Erythroblast (primary cell): Measurements from ENCODE around the gene LGR6.

ENCODE experiments used
- GATA1 ChIP-seq: IDR thresholded peaks from 2 replicates; pipeline ENCODE4 v1.6.1; 2011; ENCODE audit warnings: low read depth, mild to moderate bottlenecking, control low read depth, low read length, moderate library complexity
- POLR2A ChIP-seq: IDR thresholded peaks from 2 replicates; pipeline ENCODE4 v1.6.1; 2011; ENCODE audit warnings: mild to moderate bottlenecking, low read length

DNA sequence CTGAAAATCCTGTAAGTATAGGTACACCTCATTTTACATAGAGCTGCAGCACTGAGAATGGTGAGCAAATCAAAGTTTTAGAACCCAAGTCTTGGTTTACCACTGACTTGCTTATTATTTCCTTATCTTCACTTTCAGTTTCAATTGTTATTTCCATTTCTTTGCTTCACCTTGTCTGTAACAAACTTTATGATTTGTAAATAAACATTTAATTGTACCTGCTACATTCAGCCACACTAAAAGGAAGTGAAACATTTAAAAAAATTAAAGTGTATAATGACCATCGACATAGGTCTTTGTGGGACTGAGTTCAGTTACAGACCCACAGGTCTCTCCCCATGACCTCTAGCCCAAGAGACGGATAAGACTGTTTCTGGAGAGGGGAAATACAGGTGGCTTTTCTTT lies 34.4 kb downstream of the LGR6 start:
- TF ChIP-seq POLR2A (no peak), GATA1 (no peak)
